Measurements from ENCODE around the gene EPHB2. TPM values are rescaled to one million over a fixed set of nuclear protein-coding genes. Genes with fewer than 3 reads are reported as not detected.

The EPHB2 gene
- total and polyA plus RNA-seq, 2 of the 4 experiments (the other 2 are of a cell fraction): 52.3 to 58.8 TPM

DNA sequence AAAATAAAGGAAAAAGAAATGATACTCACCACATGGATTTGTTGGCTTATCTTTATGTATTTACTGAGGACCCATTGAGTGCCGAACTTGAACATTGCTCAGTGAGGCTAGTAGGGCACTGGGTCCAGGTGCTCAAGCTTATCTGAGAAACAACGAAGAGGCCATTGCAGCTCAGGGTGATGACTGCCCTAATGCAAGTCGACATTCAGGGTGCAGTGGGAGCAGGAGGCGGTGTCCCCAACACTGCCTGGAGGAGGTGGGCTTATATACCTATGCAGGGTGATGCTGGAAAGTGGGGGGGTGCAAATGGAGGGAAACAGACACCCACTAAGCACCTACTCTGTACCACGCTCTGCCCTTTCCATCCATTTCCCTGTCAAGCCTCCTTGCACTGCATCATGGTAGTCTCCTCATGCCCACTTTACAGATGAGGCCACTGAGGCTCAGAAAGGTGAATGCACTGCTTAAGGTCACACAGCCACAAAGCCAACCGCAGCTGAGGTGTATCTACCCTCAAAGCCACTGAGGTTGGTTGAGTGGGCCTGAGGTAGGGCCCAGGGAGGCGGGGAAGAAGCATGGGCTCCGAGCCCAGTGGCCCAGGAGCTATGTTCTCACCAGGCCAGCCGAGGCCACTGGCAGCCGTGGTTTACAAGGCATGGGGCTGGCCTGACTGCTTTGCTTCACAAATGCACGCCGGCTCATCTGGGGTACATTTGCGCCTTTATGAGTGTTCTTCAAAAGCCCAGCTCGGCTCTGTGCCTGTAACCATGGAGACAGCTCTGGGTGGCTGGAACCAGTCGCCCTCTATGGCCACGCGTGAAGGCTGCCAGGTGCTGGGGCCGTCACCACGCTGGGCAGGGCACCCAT, 103.8 kb downstream of the EPHB2 start (continued):
- no peak for TF ChIP-seq MAFK (IDR thresholded peaks at IDR 0.05; ENCODE audit: low read depth, low read length)

DNA sequence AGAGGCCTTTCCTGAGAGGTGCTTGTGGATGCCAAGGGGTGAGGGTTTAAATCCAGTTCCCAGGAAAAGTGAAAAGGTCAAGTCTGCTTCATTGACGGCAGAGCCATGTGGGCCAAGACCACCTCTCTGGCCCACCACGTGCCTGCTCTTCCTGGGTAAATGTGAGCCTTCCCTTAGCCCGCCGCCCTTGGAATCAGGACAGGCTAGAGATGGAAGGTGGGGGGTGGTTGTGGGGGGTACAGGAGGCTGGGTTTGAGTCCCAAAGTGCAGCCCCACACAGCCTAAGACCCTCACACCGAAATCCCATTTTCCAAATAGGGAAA, 104.4 kb downstream of the EPHB2 start:
- Histone ChIP-seq H3K4ac (ENCODE audit: low read depth, low read length) (no peak overlapping the region), H2AFZ (replicated peaks; ENCODE audit: low read length, poor library complexity) (no peak overlapping the region), H2BK15ac (ENCODE audit: low read depth, low read length) (no peak overlapping the region), H2BK120ac (ENCODE audit: low read depth, low read length) (no peak overlapping the region), H3K27me3 (ENCODE audit: control insufficient read depth, insufficient read depth, low read length) (no peaks in the 10 kb centered on the region), H3K14ac (replicated peaks; ENCODE audit: low read depth, low read length) (no peak overlapping the region), H4K91ac (ENCODE audit: insufficient read depth, low read depth, low read length) (no peak overlapping the region), H3K36me3 (ENCODE audit: control insufficient read depth, insufficient read depth, low read length) (no peaks in the 10 kb centered on the region), H3K9me1 (ENCODE audit: insufficient read depth, low read length) (peaks cover 21% of the 10 kb centered on the region; the same call in 1 of the 2 replicates), H3K23ac (ENCODE audit: low read depth, low read length) (no peak overlapping the region), H3K18ac (ENCODE audit: low read depth, low read length) (no peak overlapping the region), H2BK5ac (ENCODE audit: low read depth, low read length, poor library complexity, severe bottlenecking) (no peak overlapping the region), H3K4me2 (ENCODE audit: low read depth, low read length) (no peak overlapping the region), H4K20me1 (ENCODE audit: insufficient read depth, low read length) (peaks cover 16% of the 10 kb centered on the region; the same call in 1 of the 2 replicates), H3K4me1 (ENCODE audit: control insufficient read depth, insufficient read depth, low read length) (0 out of 2 replicates have a peak, but pooled peaks cover 4% of the 10 kb centered on the region), H3K9me3 (ENCODE audit: control insufficient read depth, insufficient read depth, low read length) (no peaks in the 10 kb centered on the region), H3K9ac (ENCODE audit: low read depth, low read length) (no peak overlapping the region), H3K27ac (ENCODE audit: insufficient read depth, low read length) (no peak overlapping the region), H3K79me1 (ENCODE audit: low read depth in 1 of 2, low read length in 2 of 2) (peaks cover 14 to 72% of the 10 kb centered on the region in 2 experiments), H4K5ac (ENCODE audit: low read depth, low read length) (no peak overlapping the region), H3K4me3 (ENCODE audit: insufficient read depth, low read depth, low read length) (no peak overlapping the region), H4K8ac (ENCODE audit: low read depth in 2 of 2, low read length in 2 of 2) (no peak overlapping the region), H2AK9ac (replicated peaks; ENCODE audit: low read depth, low read length, poor library complexity) (no peak overlapping the region), H2BK20ac (ENCODE audit: low read depth, low read length) (no peak overlapping the region), H2AK5ac (ENCODE audit: low read depth, low read length) (no peak overlapping the region), H3K56ac (ENCODE audit: extremely low read depth, insufficient read depth, low read length) (no peak overlapping the region)
- DNase-seq (no peak), ATAC-seq (ENCODE audit: low read depth) (no peak)
- dilution Hi-C loops (cut with HindIII; ENCODE audit: low sequenced_read_pairs, unreplicated experiment): no loop called here
- intact Hi-C loops (cut with micrococcal nuclease): no loop called here
- in situ Hi-C loops (cut with MboI; ENCODE audit: low sequenced_read_pairs): no loop called here
- ChIA-PET CTCF (no interaction called here), POLR2A (ENCODE audit: unreplicated experiment) (no interaction called here)
- TF ChIP-seq RCOR1 (IDR thresholded peaks at IDR 0.05; ENCODE audit: insufficient replicate concordance, low read length): no peak
- no peak for TF ChIP-seq CHD1 (IDR thresholded peaks at IDR 0.05; ENCODE audit: low read depth, low read length)
- no peak for TF ChIP-seq POLR2A (IDR thresholded peaks at IDR 0.05; ENCODE audit: low read depth, low read length)
- no peak for TF ChIP-seq MXI1 (IDR thresholded peaks at IDR 0.05; ENCODE audit: borderline replicate concordance, low read depth, low read length)
- no peak for TF ChIP-seq RFX5 (IDR thresholded peaks at IDR 0.05; ENCODE audit: low read depth, low read length)
- TF ChIP-seq, protein P1, sequence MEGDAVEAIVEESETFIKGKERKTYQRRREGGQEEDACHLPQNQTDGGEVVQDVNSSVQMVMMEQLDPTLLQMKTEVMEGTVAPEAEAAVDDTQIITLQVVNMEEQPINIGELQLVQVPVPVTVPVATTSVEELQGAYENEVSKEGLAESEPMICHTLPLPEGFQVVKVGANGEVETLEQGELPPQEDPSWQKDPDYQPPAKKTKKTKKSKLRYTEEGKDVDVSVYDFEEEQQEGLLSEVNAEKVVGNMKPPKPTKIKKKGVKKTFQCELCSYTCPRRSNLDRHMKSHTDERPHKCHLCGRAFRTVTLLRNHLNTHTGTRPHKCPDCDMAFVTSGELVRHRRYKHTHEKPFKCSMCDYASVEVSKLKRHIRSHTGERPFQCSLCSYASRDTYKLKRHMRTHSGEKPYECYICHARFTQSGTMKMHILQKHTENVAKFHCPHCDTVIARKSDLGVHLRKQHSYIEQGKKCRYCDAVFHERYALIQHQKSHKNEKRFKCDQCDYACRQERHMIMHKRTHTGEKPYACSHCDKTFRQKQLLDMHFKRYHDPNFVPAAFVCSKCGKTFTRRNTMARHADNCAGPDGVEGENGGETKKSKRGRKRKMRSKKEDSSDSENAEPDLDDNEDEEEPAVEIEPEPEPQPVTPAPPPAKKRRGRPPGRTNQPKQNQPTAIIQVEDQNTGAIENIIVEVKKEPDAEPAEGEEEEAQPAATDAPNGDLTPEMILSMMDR (conservative IDR thresholded peaks at IDR 0.05; ENCODE audit: low read depth, low read length): no peak
- TF ChIP-seq FOS (IDR thresholded peaks at IDR 0.05; ENCODE audit: low read depth, low read length): no peak
- WGBS, 2 experiments (ENCODE audit: extremely low coverage in 2 of 2, insufficient read length in 1 of 2): 100% methylated on average over 1 of the region's 5 CpGs; no CpG with 5 or more reads in 1 of the 2 experiments
- BruUV-seq (replicated peaks): no TSS peak

Data from IMR-90 (cell line).